GM19351 (cell line): ENCODE data around the gene LRRC8C.

Experiments used
- ATAC-seq: cut with Tn5 transposase; IDR thresholded peaks from one replicate; pipeline ENCODE4 v1.9.1; 2021; ENCODE audit warnings: mild to moderate bottlenecking, moderate library complexity; ENCODE audit not compliant: unreplicated experiment

The LRRC8C gene

DNA sequence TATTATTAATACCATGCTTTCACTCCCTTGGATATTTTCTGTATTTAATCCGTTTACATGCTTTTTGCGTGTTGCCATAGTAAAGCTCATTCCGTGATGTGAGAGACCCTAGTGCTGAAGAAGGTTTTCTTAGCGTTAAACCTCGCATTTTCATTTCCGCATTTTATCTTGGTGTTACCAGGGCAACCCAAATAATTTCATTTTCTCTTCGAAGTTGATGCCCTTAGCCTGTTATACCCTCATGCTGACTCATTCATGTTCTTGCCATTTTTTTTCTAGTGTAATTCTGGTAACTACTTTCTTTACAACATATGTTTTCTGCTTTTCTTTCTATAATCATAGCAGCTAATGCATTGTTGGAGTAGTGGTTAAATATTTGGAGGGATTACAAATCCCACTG lies 37.2 kb downstream of the LRRC8C start:
- ATAC-seq, result peak; percentile 98

DNA sequence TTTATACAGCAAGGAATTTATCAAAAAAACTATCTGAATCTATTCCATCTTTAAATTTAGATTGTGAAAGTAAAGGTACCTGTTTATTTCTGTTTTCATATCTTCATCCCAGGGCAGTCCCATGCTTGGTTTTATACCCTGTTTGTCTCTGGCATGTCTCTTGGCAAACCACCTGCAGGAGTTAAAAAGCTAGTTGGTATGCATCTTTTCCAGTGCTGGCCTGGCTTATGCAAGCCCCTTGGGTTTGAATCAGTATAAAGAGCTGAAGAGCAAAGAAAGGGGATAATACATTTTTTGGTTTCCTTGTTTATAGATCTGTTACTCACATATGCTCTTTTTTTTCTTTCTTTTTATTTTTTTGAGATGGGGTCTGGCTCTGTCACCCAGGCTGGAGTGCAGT lies 37.8 kb downstream of the LRRC8C start:
- ATAC-seq, result no peak

DNA sequence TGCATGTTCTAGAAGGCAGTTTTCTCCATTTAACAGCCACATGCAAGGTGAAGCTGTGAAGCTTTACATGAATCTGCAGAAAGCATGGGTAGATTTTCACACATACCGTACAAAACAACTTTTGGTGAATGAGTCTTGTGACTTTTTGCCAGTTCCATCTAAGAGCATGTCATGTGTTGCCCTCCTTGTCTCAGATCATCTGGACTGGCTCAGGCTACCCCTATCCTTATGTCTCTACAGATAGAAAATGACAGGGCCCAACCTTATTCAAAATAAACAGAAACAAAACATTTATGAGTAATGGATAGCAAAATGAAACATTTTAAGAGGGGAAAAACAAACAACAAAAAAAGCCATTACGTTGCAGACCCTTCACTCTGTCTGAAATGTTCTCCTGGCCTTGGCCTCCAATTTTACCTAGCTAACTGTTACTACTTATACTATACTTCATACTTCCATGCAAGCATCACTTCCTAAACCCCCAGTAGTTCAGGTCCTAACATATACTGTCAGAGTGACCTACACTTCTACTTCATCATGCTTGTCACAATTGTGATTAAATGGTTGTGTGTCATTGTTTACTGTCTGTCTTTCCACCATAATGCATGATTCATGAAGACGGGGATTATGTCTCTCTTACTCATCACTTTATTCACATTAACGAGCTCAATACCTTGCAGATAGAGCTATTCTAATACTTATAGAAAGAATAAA lies 39.0 kb downstream of the LRRC8C start:
- no peak for ATAC-seq

DNA sequence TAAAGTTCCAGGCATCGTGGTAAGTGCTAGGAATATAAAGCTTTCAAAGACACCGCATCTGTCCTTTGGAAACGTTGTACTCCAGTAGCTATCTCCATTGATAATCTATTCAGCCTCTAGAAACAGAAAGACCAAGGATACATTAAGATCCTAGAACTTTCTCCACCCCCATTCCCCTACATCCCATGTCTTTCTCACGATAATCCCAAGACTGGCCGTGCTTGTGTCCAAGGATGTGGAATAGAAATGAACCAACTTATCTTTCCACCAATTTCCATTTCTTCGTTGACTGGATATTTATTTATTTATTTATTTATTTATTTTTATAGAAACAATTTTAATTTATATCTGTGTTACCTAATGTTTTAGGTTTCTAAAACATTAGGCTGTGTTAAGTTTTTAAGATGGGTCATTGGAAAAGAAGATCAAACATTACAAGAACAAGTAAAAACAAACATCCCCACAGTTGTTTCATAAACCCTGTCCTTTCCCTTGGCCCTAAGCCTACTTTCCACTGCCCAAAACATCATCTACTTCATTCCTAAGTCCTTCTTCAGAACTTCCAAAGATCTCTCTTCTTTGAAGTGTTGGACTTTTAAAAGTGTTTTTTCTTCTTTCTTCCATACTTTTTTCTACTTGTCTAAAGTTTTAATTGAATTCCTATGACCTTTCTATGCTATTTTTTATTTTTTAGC lies 39.7 kb downstream of the LRRC8C start:
- ATAC-seq, result no peak

DNA sequence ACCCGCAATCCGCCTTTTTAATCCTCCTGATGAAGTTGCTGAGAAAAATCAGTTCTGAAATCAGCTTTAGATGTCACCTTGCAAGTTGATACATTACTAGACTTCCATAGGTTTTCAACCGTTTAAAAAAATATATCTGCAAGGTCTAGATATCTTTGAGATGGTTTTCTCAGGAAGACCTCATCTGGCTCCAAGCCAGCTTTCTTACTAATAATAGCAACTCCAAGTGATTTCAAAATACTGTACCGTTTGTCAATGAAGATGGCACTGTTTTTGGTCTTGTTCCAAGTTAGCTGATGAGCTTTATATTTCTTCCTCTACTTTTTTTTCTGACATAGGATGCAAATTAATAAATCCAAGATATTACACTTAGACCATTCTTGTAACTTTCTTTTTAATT lies 40.3 kb downstream of the LRRC8C start:
- no peak for ATAC-seq

DNA sequence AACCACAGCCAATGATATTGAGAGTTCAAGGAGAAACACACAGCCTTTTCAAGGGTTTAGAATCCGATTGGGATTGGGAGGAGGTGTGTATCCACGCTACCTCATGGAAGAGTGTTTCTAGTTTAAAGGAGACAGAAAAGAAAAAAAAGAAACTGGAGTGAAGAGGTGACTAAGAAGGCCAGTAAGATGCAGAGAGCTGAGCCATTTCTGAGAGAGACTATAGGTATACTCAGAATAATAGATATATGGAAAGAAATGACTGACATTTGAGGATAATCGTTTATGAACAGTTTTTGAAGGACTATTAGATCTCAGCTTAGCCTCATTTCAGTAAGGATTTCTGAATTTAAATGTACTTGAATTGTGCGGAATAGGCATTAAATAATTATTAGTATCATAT lies 42.8 kb downstream of the LRRC8C start:
- no peak for ATAC-seq

DNA sequence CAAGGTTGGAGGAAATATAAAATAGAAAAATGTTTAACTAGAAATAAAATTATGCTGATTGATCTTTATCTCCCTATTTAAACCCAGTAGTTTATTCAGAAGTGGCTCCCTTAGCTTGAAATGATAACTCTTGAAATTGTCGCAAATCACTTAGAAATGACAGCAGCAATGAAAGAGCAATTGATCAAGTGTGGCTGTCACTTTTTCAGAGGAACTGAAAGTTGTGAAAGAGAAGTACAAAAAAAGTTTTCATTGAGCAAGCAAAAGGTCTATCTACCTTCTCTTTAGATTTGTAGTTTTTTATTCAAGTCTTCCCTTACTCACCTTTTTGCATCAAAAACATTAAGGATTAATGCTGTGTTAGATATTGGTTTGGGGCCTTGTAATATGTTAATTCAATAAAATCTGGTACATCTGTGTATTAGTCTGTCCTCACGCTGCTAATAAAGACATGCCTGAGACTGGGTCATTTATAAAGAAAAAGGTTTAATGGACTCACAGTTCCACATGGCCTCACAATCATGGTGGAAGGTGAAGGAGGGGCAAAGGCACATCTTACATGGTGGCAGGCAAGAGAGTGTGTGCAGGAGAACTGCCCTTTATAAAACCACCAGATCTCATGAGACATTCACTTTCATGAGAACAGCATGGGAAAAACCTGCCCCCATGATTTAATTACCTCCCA lies 48.3 kb downstream of the LRRC8C start:
- peak; percentile 71 for ATAC-seq

DNA sequence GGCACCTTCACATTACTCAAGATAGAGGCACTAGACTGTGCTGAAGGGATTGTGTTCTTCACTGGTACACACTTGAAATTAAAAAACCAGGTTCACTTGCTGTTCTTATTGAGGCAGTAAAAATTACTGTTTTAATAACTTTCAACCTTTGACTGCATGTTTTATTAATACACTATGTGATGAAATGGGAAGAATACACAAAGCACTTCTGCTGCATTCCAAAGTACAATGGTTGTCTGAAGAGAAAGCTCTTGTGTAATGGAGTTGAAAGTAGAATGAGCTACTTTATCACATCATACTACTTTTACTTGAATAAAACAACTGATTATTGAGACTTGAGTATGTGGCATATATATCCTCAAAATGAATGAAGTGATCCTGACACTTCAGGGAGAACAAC lies 49.7 kb downstream of the LRRC8C start:
- no peak for ATAC-seq

DNA sequence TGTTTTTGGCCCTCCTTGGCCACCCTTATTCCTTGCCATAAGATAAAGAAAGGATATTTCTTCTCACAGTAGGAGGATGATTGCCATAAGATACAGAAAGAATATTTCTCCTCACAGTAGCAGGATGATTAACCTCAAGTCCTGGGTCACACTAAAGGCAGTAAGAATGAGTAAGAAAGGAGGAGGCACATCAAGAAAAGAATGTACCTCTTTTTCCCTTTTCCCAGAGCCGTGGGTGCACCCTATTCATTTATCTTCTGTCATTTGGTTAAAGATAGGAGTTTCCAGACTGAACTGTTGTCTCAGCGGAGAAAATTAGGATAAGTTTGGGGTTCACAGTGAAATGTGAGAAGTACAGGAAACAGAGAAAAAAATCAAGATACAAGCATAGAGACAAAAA lies 52.5 kb downstream of the LRRC8C start:
- ATAC-seq, result no peak

DNA sequence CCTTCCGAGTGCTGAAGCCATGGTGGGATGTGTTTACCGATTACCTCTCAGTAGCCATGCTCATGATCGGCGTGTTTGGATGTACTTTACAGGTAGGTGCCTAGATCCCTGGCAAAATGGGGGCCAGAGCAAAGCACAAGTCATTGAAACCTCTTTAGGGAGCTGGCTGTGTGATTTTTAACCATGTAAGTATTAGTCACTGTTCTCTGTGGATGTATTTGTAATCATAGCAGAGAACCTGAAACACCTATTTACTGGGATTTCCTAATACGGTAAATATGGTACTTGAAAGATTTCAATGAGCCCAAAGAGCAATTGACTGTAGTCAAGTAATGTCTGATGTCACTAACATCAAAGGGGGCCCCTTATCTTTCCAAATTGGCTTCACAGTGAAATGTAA lies 53.6 kb downstream of the LRRC8C start:
- no peak for ATAC-seq

DNA sequence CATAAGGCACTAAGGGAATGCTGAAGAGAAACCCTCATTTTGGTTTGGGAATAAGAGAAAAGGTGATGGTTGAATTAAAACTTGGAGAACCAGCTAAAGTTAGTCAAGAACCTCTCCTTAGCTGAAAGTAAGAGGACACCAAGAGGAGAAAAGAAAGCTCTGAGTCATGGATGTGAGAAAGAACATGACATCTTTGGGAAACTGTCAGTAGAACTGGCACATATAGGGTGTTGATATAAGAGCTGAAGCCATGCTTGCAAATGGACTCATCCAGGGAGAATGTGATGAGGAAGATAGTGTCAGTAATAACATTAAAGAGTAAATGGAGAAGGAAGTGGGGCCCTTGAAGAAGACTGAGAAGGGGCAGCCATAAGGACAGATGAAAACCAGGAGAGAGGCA lies 54.3 kb downstream of the LRRC8C start:
- ATAC-seq, result no peak

DNA sequence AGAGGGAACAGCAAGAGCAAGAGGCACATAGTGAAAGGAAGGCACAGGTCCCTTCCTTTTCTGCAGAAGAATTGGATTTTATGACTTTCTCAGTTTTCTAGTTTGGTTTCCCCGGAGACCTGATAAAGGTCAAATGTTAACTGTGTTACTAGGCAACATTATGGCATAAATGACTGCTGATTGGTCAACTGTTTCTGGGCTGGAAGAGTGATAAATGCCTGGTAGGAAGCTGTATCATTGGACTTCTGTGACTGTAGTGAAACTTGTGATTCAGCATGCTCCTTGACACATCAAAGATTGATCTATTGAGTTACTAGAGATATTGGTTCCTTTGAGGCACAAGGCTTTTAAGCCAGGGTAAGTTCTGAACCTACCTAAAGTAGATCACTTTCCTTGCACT lies 55.7 kb downstream of the LRRC8C start:
- no peak for ATAC-seq

DNA sequence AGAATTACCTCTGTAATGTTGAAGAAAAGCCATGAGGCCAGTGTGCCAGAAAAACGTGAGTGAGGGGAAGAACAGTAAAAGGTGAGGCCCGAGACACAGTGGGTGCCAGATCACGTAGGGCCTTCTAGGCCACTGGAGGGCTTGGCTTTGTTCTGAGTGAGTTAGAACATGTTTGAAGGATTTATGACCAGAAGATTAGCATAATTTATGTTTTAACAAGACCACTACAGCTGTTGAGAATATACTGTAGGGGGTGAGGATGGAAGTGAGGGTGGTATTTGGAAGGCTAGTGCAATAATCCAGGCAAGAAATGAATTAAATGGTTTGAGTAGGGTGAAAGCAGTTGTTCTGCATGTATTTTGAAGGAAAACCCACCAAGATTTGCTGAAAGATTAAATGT lies 56.3 kb downstream of the LRRC8C start:
- ATAC-seq, result no peak

DNA sequence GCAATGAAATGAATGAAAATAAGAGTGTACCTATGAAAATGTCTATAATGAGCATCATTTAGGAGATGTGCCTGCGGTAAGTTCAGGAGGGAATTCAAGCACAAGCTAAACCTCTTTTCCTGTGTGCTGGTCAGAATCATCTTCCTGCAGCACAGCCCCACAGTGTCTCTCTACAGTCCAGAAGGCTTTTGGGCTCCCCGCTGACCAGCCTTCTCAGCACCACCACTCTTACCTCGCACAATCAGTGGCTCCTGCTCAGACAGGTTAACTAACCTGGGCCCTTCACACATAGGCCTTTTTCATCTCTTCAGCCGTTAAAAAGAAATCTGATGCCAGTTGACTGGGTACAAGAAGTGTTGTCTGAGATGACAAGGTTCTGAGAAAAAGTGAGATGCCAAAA lies 57.7 kb downstream of the LRRC8C start:
- no peak for ATAC-seq

DNA sequence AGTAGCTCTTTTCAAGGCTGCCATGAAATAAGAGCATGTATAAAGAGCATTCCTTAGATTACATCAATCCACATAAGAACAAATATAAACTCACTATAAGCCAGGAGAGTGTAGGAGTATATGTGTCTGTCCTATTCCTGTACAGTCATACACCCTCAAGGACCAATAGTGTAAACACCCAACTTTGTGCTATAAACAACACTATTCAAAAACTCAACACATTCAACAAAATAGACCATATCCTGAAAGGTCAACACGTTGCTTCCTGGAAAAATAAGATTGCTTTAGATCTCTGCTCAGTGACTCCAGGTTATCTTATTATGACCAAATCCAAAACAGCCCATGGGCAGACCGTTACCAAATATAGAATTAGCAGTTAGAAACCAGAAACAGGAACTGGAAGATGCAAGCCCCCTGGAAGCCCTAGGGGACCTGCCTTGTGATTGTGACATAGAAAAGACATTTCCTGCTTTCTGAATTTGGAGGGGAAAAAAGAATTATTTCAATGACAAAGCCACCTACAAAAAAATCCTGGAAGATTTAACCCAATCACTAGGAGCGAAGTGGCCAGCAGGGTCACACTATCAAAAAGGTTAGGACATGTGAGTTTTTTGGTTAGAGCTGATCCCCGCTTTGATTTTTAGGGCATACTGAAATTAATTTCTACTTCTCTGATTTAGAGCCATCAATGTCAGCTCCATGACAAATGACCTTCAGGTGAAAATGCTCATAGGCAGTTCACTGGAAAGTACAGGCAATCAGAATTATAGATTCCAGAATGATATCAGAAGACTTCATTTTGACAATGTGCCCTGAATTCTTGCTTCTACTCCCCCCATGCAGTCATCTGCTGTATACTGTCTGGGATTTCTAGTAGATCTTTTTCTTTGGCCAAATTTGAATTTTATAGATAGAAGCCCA lies 59.9 kb downstream of the LRRC8C start:
- peak; percentile 67 for ATAC-seq

DNA sequence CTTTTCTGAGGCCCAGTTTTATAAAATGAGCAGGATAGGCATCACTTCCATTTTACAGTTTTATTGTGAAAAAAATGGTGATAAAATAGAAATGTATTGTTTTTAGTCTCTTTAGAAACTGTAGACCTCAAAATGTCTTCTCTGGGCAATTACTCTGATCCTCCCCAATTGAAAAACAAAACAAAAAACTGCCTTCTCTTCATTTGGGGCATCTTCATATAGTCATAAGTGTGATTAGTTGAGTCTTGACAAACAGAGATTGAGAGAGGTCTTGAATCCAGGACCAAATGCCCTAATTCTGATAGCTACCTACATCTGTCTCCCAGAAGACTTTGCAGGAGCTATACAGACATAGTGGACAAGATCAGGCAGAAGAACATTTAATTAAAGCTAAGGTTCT lies 62.9 kb downstream of the LRRC8C start:
- ATAC-seq, result no peak

DNA sequence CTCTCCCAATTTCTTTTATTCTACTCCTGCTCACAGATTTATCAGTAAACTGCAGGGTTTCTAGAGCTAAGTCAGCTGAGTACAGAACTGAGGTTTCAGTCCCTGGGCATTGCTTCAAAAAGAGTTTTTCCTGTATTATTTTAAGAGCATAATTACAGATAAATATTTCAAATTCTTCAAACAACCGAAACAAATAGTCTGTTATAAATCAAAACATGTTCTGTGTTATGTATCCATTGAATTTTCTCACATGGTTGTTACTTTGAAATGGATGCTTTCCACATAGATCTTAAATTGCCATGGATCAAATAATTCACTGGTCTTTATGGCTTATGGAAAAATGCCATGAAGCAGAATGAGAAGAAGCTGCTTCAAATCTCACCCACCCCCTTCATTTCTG lies 64.5 kb downstream of the LRRC8C start:
- ATAC-seq, result no peak

DNA sequence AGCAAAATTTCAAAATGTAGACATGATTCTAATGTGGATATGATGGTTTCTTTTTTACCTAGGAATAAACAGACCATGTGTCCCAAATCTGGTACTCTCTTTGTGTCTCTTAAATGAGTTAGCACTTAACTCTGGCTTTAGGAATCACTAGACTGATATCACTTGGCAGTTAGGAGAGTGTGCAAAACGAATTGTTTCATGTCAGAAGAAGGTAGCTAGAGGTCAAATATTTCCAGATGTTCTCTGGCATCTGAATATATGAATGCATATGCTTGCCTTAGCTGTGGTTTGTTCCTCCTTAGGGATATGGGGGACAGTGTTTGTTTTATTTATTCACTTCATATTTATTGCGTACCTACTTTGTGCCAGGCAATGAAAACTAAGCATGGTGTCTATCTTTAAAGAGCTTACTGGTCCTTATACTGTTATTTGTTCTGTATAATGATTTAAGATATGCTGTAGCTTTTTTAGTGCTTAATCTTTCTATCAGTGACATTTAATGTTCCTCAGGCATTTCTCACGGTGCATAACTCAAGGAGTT lies 65.2 kb downstream of the LRRC8C start:
- ATAC-seq, result no peak

DNA sequence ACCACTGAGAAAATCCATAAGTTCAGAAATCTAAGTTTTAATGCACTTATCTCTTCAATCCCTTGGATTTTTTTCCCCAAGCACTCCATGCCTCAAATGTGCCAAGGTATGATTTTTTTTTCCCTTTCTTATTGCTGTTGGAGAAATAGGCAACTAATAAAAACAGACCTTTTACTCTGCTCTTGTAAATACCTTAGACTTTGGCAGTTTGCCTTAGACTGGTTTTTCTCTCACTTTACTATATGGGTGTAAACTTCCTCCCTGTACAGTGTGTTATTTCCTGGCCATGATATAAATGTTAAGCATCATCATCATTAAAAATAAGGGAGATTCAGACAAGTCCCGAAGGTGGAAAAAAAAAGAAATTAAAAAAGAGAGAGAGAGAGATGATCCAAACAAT lies 65.7 kb downstream of the LRRC8C start:
- no peak for ATAC-seq

DNA sequence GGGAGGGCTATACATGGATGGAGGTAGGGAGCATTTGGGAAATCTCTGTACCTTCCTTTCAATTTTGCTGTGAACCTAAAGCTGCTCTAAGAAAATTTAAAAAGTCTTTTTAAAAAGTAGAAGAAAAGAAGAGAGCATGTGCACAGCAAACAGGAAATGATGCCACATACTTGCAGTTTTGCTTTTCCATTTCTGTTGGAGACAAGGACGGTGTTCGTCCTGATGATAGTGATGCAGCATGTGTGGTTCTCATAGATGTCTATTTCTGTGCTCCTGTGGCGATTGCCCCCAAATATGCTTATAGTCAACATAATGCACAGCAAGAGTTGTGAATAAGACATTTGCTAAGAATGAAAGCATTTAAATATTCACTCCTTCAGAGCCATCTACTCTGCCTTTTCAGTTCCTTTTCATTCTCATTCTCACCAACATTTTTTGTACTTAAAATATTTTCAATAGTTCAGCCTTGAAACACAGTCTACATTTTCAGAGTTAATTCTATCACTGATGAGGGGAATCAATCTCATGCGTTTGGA lies 66.6 kb downstream of the LRRC8C start:
- no peak for ATAC-seq
